Parathyroid adenoma (tissue), 2 donors: ENCODE measurements around the gene NMNAT1.

Source experiments
- H2AFZ ChIP-seq: fragments of 300-600 bp; sonication (generic); one replicate; pipeline ENCODE4 v1.7.0; 2017; ENCODE audit warnings: antibody characterized with exemption, mild to moderate bottlenecking
- H3K27ac ChIP-seq: fragments of 300-600 bp; sonication (generic); one replicate; pipeline ENCODE4 v1.7.0; 2017
- H3K27me3 ChIP-seq: fragments of 300-600 bp; sonication (generic); one replicate; pipeline ENCODE4 v1.7.0; 2017; ENCODE audit warnings: low read length; ENCODE audit not compliant: control insufficient read depth, insufficient read depth
- H3K36me3 ChIP-seq: fragments of 300-600 bp; sonication (generic); one replicate; pipeline ENCODE4 v1.7.0; 2017; ENCODE audit warnings: low read length; ENCODE audit not compliant: control insufficient read depth, insufficient read depth
- H3K4me1 ChIP-seq: fragments of 300-600 bp; sonication (generic); one replicate; pipeline ENCODE4 v1.7.0; 2017; ENCODE audit warnings: control low read depth
- H3K4me2 ChIP-seq: fragments of 300-600 bp; sonication (generic); one replicate; pipeline ENCODE4 v1.7.0; 2017; ENCODE audit warnings: low read length
- H3K4me3 ChIP-seq: fragments of 300-600 bp; sonication (generic); one replicate; pipeline ENCODE4 v1.7.0; 2017; ENCODE audit warnings: low read depth, low read length
- H3K79me2 ChIP-seq: fragments of 300-600 bp; sonication (generic); one replicate; pipeline ENCODE4 v1.7.0; 2017; ENCODE audit warnings: control low read depth
- H3K9ac ChIP-seq: fragments of 300-600 bp; sonication (generic); one replicate; pipeline ENCODE4 v1.7.0; 2017; ENCODE audit warnings: mild to moderate bottlenecking
- H3K9me3 ChIP-seq: fragments of 300-600 bp; sonication (generic); one replicate; pipeline ENCODE4 v1.7.0; 2017; ENCODE audit warnings: low read length; ENCODE audit not compliant: control insufficient read depth
- CTCF ChIP-seq: fragments of 300-600 bp; sonication (generic); IDR thresholded peaks from one replicate; pipeline ENCODE4 v1.7.0; 2017; ENCODE audit warnings: antibody characterized with exemption, mild to moderate bottlenecking
- donor health status: primary hyperparathyroidism.

The NMNAT1 gene

GRCh38 chr1:9907441-9907840 lies 35.8 kb upstream of the NMNAT1 start:
- Histone ChIP-seq H3K36me3 (no peaks in the 10 kb centered on the region), H3K27me3 (no peaks in the 10 kb centered on the region), H3K4me1 (no peaks in the 10 kb centered on the region), H3K9me3 (no peaks in the 10 kb centered on the region), H3K79me2 (peaks cover 2% of the 10 kb centered on the region), H3K4me3 (no peak overlapping the region), H3K27ac (no peak overlapping the region), H3K4me2 (no peak overlapping the region), H3K9ac (no peak overlapping the region), H2AFZ (no peak overlapping the region)
- no peak for TF ChIP-seq CTCF

GRCh38 chr1:9908871-9909233 lies 34.4 kb upstream of the NMNAT1 start:
- Histone ChIP-seq H3K4me1 (no peaks in the 10 kb centered on the region), H3K4me2 (peak overlapping the region; percentile 97), H3K27ac (peak overlapping the region; percentile 29), H3K4me3 (peak overlapping the region; percentile 80), H3K36me3 (no peaks in the 10 kb centered on the region), H3K79me2 (peaks cover 2% of the 10 kb centered on the region), H3K9ac (no peak overlapping the region), H2AFZ (peak overlapping the region; percentile 70), H3K27me3 (no peaks in the 10 kb centered on the region), H3K9me3 (no peaks in the 10 kb centered on the region)
- no peak for TF ChIP-seq CTCF

GRCh38 chr1:9909234-9910046 lies 33.8 kb upstream of the NMNAT1 start:
- H3K27me3 ChIP-seq: no peaks in the 10 kb centered on the region
- peak overlapping the region; percentile 29 for H3K27ac ChIP-seq
- H3K9me3 ChIP-seq: no peaks in the 10 kb centered on the region
- peaks cover 2% of the 10 kb centered on the region for H3K79me2 ChIP-seq
- H3K4me3 ChIP-seq: peak overlapping the region; percentile 80
- peak overlapping the region; percentile 46 for H3K9ac ChIP-seq
- H3K4me2 ChIP-seq: peak overlapping the region; percentile 97
- H2AFZ ChIP-seq: peak overlapping the region; percentile 70
- H3K36me3 ChIP-seq: no peaks in the 10 kb centered on the region
- H3K4me1 ChIP-seq: no peaks in the 10 kb centered on the region
- TF ChIP-seq CTCF: no peak

GRCh38 chr1:9910076-9910422 lies 33.2 kb upstream of the NMNAT1 start, which contains the start of gene CTNNBIP1:
CTNNBIP1 (minus strand) TSS chr1:9910269; CDS start chr1:9872064, 38,205 bp downstream.
- TF ChIP-seq CTCF: no peak
- Histone ChIP-seq H3K4me1 (no peaks in the 10 kb centered on the region), H3K9me3 (no peaks in the 10 kb centered on the region)

More at GRCh38 chr1:9910076-9910422, 33.2 kb upstream of the NMNAT1 start, which contains the start of gene CTNNBIP1:
- Histone ChIP-seq H3K79me2 (peaks cover 2% of the 10 kb centered on the region), H3K27ac (peak within 1 kb of the TSS; percentile 94), H3K4me2 (peak within 1 kb of the TSS; percentile 97), H3K27me3 (no peaks in the 10 kb centered on the region), H3K9ac (peak within 1 kb of the TSS; percentile 46), H3K4me3 (peak within 1 kb of the TSS; percentile 80), H3K36me3 (no peaks in the 10 kb centered on the region), H2AFZ (peak within 1 kb of the TSS; percentile 90)
